OCI-LY7 (cell line): ENCODE measurements around the gene DGKB. TPM values are rescaled to one million over a fixed set of nuclear protein-coding genes. Genes with fewer than 3 reads are reported as not detected.

Source experiments
- BruUV-seq: library from RNA; stranded (reverse); fragments of 400-500 nt; replicated peaks from 2 replicates; lab custom pipeline; 2021; lab: Mats Ljungman, UMichigan
- CTCF ChIA-PET: fragments of 300-600 bp; sonication (Branson Sonifier 250); formaldehyde crosslinking; loops from one replicate; lab custom pipeline; 2022; ENCODE audit warnings: antibody characterized with exemption; ENCODE audit not compliant: unreplicated experiment; lab: Charles Lee
- POLR2A ChIA-PET: fragments of 300-600 bp; sonication (Branson Sonifier 250); formaldehyde crosslinking; loops from one replicate; lab custom pipeline; 2022; ENCODE audit warnings: antibody characterized with exemption; lab: Charles Lee
- DNase-seq: peaks from one replicate; pipeline ENCODE4 v3.0.0-alpha.2; 2015; ENCODE audit warnings: low spot score
- H2AFZ ChIP-seq: fragments of 200-600 bp; sonication (generic), shearing (Covaris generic); 2 replicates; pipeline ENCODE4 v1.6.1; 2014; ENCODE audit warnings: mild to moderate bottlenecking, antibody characterized with exemption, low read length, moderate library complexity
- H3K27ac ChIP-seq: fragments of 200-600 bp; sonication (generic); 2 replicates; pipeline ENCODE4 v1.5.1; 2014; ENCODE audit warnings: mixed run types, low read depth, mild to moderate bottlenecking, moderate library complexity, low read length, inconsistent platforms; ENCODE audit not compliant: poor library complexity, severe bottlenecking
- H3K36me3 ChIP-seq: fragments of 200-600 bp; sonication (generic); 2 replicates; pipeline ENCODE4 v1.6.1; 2014; ENCODE audit warnings: mild to moderate bottlenecking, antibody characterized with exemption, low read length, moderate library complexity, mixed read lengths; ENCODE audit not compliant: insufficient read depth
- H3K4me1 ChIP-seq: fragments of 200-600 bp; sonication (generic); 2 replicates; pipeline ENCODE4 v1.5.1; 2014; ENCODE audit warnings: mild to moderate bottlenecking, low read length; ENCODE audit not compliant: insufficient read depth, poor library complexity, severe bottlenecking
- H3K4me2 ChIP-seq: fragments of 200-600 bp; sonication (generic); 2 replicates; pipeline ENCODE4 v1.6.1; 2014; ENCODE audit warnings: mild to moderate bottlenecking, low read length
- H3K4me3 ChIP-seq: fragments of 200-600 bp; sonication (generic); 2 replicates; pipeline ENCODE4 v1.5.1; 2014; ENCODE audit warnings: mild to moderate bottlenecking, low read depth, low read length; ENCODE audit not compliant: poor library complexity, severe bottlenecking
- H3K79me2 ChIP-seq: fragments of 200-600 bp; sonication (generic); 2 replicates; pipeline ENCODE4 v1.6.1; 2016; ENCODE audit warnings: low read depth, mild to moderate bottlenecking, low read length, moderate library complexity, mixed read lengths; ENCODE audit not compliant: insufficient read depth
- H3K9me2 ChIP-seq: fragments of 200-600 bp; sonication (generic); 2 replicates; pipeline ENCODE4 v1.6.1; 2016; ENCODE audit warnings: mild to moderate bottlenecking, low read length, mixed read lengths; ENCODE audit not compliant: insufficient read depth
- H3K9me3 ChIP-seq: fragments of 200-600 bp; sonication (generic); 2 replicates; pipeline ENCODE4 v1.6.1; 2014; ENCODE audit warnings: mild to moderate bottlenecking, mixed run types, low read length, mixed read lengths
- H4K20me1 ChIP-seq: fragments of 200-600 bp; sonication (generic); 2 replicates; pipeline ENCODE4 v1.6.1; 2014; ENCODE audit warnings: mild to moderate bottlenecking, antibody characterized with exemption, low read length, moderate library complexity, mixed read lengths; ENCODE audit not compliant: insufficient read depth
- CTCF ChIP-seq: fragments of 200-600 bp; sonication (generic); conservative IDR thresholded peaks from 2 replicates; pipeline ENCODE4 v1.5.1; 2014; ENCODE audit warnings: mild to moderate bottlenecking, antibody characterized with exemption, low read length, moderate library complexity, mixed read lengths
- EZH2phosphoT487 ChIP-seq: fragments of 200-600 bp; sonication (generic); IDR thresholded peaks from 2 replicates; pipeline ENCODE4 v1.6.1; 2018; ENCODE audit warnings: low read depth, borderline replicate concordance, mild to moderate bottlenecking, mixed run types, antibody characterized with exemption, low read length, moderate library complexity, mixed read lengths
- intact Hi-C: fragments of 100-400 bp; cut with micrococcal nuclease; formaldehyde crosslinking; loops from one replicate; pipeline ENCODE4 v1.10.0; 2022; ENCODE audit not compliant: unreplicated experiment
- total RNA-seq, 2 experiments: library from RNA; depleted of rRNA in 1 of 2; stranded (reverse); fragments of >200 nt in 1 of 2; shearing (Covaris generic) in 1 of 2; gene quantifications; 2 replicates each; pipeline ENCODE4 v1.2.3, GENCODE V29; 2014 to 2022

Gene DGKB
- total RNA-seq, 2 experiments from 2014 or later, result not detected

GRCh38 chr7:14275356-14275755 is 627.2 kb downstream of the DGKB start:
- no peak overlapping the region for H2AFZ ChIP-seq
- H4K20me1 ChIP-seq, result no peaks in the 10 kb centered on the region
- no peaks in the 10 kb centered on the region for H3K79me2 ChIP-seq
- H3K9me3 ChIP-seq, result no peaks in the 10 kb centered on the region
- H3K4me2 ChIP-seq, result no peak overlapping the region
- ChIA-PET POLR2A (interaction anchor here (1.1 kb wide), 1 partner anchor 13 kb away, joined by 6 read pairs; no protein-coding TSS in a partner anchor), CTCF (no interaction called here)
- DNase-seq, result no peak
- H3K4me3 ChIP-seq, result no peak overlapping the region
- no peaks in the 10 kb centered on the region for H3K36me3 ChIP-seq
- no peak overlapping the region for H3K27ac ChIP-seq
- no peak for TF ChIP-seq EZH2phosphoT487
- no peak for TF ChIP-seq CTCF
- no TSS peak for BruUV-seq
- H3K4me1 ChIP-seq, result no peaks in the 10 kb centered on the region
- intact Hi-C loops, result no loop called here
- H3K9me2 ChIP-seq, result no peaks in the 10 kb centered on the region

- no peak for TF ChIP-seq EZH2phosphoT487
- TF ChIP-seq CTCF, result no peak
- H3K4me1 ChIP-seq, result no peaks in the 10 kb centered on the region
- H3K27ac ChIP-seq, result no peak overlapping the region
- ChIA-PET POLR2A (no interaction called here), CTCF (no interaction called here)
- intact Hi-C loops, result no loop called here
- no peaks in the 10 kb centered on the region for H4K20me1 ChIP-seq
- H3K4me2 ChIP-seq, result no peak overlapping the region
- H3K9me3 ChIP-seq, result no peaks in the 10 kb centered on the region
- H2AFZ ChIP-seq, result no peak overlapping the region
- no peaks in the 10 kb centered on the region for H3K9me2 ChIP-seq
- DNase-seq, result no peak
- no peaks in the 10 kb centered on the region for H3K36me3 ChIP-seq
- no peaks in the 10 kb centered on the region for H3K79me2 ChIP-seq
- BruUV-seq, result no TSS peak
- no peak overlapping the region for H3K4me3 ChIP-seq
Measured at GRCh38 chr7:14271441-14271840, 631.1 kb downstream of the DGKB start.

DNA sequence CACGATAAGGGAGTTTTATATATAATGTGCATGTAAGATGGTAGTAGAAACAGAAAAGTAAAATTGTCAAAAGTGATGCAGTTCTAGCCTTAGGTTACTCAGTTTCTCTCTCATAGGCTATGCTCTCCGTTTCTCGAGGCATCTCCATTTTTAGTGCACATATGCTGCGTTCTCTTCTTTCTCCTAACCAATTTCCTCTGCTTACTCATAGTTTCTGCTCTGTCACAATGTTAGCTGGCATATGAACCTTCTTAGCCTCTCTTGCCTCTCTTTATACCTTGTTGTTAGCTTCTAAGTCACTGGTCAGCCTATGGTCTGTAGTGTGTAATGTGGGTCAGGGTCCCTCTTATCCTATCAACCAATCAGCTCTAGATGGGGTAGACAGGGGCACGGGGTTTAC is 632.5 kb downstream of the DGKB start:
- H3K27ac ChIP-seq, result no peak overlapping the region
- H3K9me3 ChIP-seq, result no peaks in the 10 kb centered on the region
- H3K4me2 ChIP-seq, result no peak overlapping the region
- no peaks in the 10 kb centered on the region for H3K9me2 ChIP-seq
- no peak overlapping the region for H3K4me3 ChIP-seq
- DNase-seq, result no peak
- H3K4me1 ChIP-seq, result no peaks in the 10 kb centered on the region
- H2AFZ ChIP-seq, result no peak overlapping the region
- H3K79me2 ChIP-seq, result no peaks in the 10 kb centered on the region
- ChIA-PET CTCF (no interaction called here), POLR2A (interaction anchor here (0.7 kb wide), 1 partner anchor 1390 kb away, joined by 4 read pairs; no protein-coding TSS in a partner anchor)
- no TSS peak for BruUV-seq
- intact Hi-C loops, result no loop called here
- no peaks in the 10 kb centered on the region for H4K20me1 ChIP-seq
- H3K36me3 ChIP-seq, result no peaks in the 10 kb centered on the region
- TF ChIP-seq CTCF, result no peak
- no peak for TF ChIP-seq EZH2phosphoT487
